Measurements from ENCODE around the gene SYNJ2.

DNA sequence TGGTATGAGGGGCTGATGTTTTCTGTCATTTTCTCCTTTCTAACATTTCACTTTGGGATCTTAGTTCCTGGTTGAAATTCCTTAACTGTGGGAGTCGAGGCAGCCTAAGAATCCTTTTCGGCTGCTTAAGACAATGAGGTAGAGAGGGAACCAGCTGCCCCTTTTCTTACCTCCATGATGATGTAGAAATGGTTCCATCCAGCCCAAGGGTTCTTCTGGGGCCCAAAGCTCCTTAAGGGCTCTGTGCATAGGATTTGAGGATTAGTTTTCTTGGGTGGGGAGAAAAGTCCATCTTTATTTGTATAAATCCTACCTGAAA lies 33.5 kb downstream of the SYNJ2 start:
- no peak for TF ChIP-seq EP300 (IDR thresholded peaks at IDR 0.05)
- TF ChIP-seq, protein P1, sequence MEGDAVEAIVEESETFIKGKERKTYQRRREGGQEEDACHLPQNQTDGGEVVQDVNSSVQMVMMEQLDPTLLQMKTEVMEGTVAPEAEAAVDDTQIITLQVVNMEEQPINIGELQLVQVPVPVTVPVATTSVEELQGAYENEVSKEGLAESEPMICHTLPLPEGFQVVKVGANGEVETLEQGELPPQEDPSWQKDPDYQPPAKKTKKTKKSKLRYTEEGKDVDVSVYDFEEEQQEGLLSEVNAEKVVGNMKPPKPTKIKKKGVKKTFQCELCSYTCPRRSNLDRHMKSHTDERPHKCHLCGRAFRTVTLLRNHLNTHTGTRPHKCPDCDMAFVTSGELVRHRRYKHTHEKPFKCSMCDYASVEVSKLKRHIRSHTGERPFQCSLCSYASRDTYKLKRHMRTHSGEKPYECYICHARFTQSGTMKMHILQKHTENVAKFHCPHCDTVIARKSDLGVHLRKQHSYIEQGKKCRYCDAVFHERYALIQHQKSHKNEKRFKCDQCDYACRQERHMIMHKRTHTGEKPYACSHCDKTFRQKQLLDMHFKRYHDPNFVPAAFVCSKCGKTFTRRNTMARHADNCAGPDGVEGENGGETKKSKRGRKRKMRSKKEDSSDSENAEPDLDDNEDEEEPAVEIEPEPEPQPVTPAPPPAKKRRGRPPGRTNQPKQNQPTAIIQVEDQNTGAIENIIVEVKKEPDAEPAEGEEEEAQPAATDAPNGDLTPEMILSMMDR (IDR thresholded peaks at IDR 0.05), result no peak
- TF ChIP-seq POLR2A (IDR thresholded peaks at IDR 0.05), result no peak
